Suprapubic skin (tissue), 4 donors: ENCODE data around the gene PCNX2. TPM values are rescaled to one million over a fixed set of nuclear protein-coding genes. Genes with fewer than 3 reads are reported as not detected.

Experiments used
- DNase-seq, 2 donors: peaks; one replicate each; pipeline ENCODE4 v3.0.0-alpha.2; 2019; ENCODE audit warnings: low spot score in 2 of 2
- H3K27ac ChIP-seq: fragments of 200-600 bp; sonication (generic); one replicate; pipeline ENCODE4 v1.5.1; 2019
- H3K27me3 ChIP-seq: fragments of 200-600 bp; sonication (generic); one replicate; pipeline ENCODE4 v1.5.1; 2019
- H3K36me3 ChIP-seq: fragments of 200-600 bp; sonication (generic); one replicate; pipeline ENCODE4 v1.5.1; 2019
- H3K4me1 ChIP-seq: fragments of 200-600 bp; sonication (generic); one replicate; pipeline ENCODE4 v1.5.1; 2019
- H3K4me3 ChIP-seq: fragments of 200-600 bp; sonication (generic); one replicate; pipeline ENCODE4 v1.5.1; 2019; ENCODE audit warnings: mild to moderate bottlenecking
- H3K9me3 ChIP-seq: fragments of 200-600 bp; sonication (generic); one replicate; pipeline ENCODE4 v1.5.1; 2019
- CTCF ChIP-seq, 2 donors: fragments of 200-600 bp in 1 of 2; fragments of 450-650 bp in 1 of 2; sonication (generic) in 1 of 2; IDR thresholded peaks; one replicate each; pipeline ENCODE4 v1.5.1; 2016 to 2019; ENCODE audit warnings: antibody characterized with exemption in 2 of 2, mild to moderate bottlenecking in 1 of 2, moderate library complexity in 1 of 2
- EP300 ChIP-seq: sonication (generic); formaldehyde crosslinking; IDR thresholded peaks from one replicate; pipeline ENCODE4 v1.6.1; 2017; ENCODE audit warnings: antibody characterized with exemption
- POLR2A ChIP-seq, 2 donors: fragments of 450-650 bp; IDR thresholded peaks; one replicate each; pipeline ENCODE4 v1.6.1; 2017; ENCODE audit warnings: antibody characterized with exemption in 2 of 2, mild to moderate bottlenecking in 2 of 2, moderate library complexity in 2 of 2
- POLR2AphosphoS5 ChIP-seq, 3 donors: sonication (generic); formaldehyde crosslinking; IDR thresholded peaks; one replicate each; pipeline ENCODE4 v1.6.1; 2017; ENCODE audit warnings: antibody characterized with exemption in 3 of 3
- WGBS: methylation state at CpG from one replicate; pipeline ENCODE4 v1.1.5; 2018; 5-methylcytosine and 5-hydroxymethylcytosine counted together
- total RNA-seq, 4 donors: library from RNA; depleted of rRNA; stranded (reverse); fragments of >200 nt; gene quantifications; one replicate each; pipeline ENCODE4 v1.1.0, GENCODE V29; 2016

Gene PCNX2
- total RNA-seq, 4 donors from 2014 or later: 8.9 to 21.4 (median 14.3) TPM

- WGBS: 81% methylated on average over 5 of the region's 5 CpGs
- TF ChIP-seq POLR2A (IDR thresholded peaks at IDR 0.05) (no peak), EP300 (no peak), CTCF (IDR thresholded peaks at IDR 0.05) (no peak), POLR2AphosphoS5 (IDR thresholded peaks at IDR 0.05) (no peak)
- Histone ChIP-seq H3K27me3 (no peaks in the 10 kb centered on the region), H3K27ac (no peak overlapping the region), H3K4me3 (no peak overlapping the region), H3K9me3 (no peaks in the 10 kb centered on the region), H3K36me3 (no peaks in the 10 kb centered on the region), H3K4me1 (no peaks in the 10 kb centered on the region)
- DNase-seq: no peak
Observed at GRCh38 chr1:233027046-233027445, 268.5 kb downstream of the PCNX2 start.

- Histone ChIP-seq H3K4me1 (no peaks in the 10 kb centered on the region), H3K36me3 (no peaks in the 10 kb centered on the region), H3K27ac (no peak overlapping the region), H3K27me3 (no peaks in the 10 kb centered on the region), H3K9me3 (no peaks in the 10 kb centered on the region), H3K4me3 (no peak overlapping the region)
- DNase-seq: no peak
- TF ChIP-seq EP300 (no peak), CTCF (IDR thresholded peaks at IDR 0.05) (no peak), POLR2AphosphoS5 (IDR thresholded peaks at IDR 0.05) (no peak), POLR2A (IDR thresholded peaks at IDR 0.05) (no peak)
- 54% methylated on average over 2 of the region's 2 CpGs for WGBS
Observed at GRCh38 chr1:233025567-233025966, 270.0 kb downstream of the PCNX2 start.

GRCh38 chr1:233025157-233025556, 270.4 kb downstream of the PCNX2 start:
- H3K4me1 ChIP-seq: no peaks in the 10 kb centered on the region
- 71% methylated on average over 12 of the region's 12 CpGs for WGBS
- H3K9me3 ChIP-seq: no peaks in the 10 kb centered on the region
- H3K27me3 ChIP-seq: no peaks in the 10 kb centered on the region
- DNase-seq: no peak
- H3K36me3 ChIP-seq: no peaks in the 10 kb centered on the region
- TF ChIP-seq POLR2A (IDR thresholded peaks at IDR 0.05) (no peak), CTCF (IDR thresholded peaks at IDR 0.05) (peak; percentile 12 to 19), EP300 (no peak)
- no peak overlapping the region for H3K27ac ChIP-seq
- no peak overlapping the region for H3K4me3 ChIP-seq

GRCh38 chr1:233024199-233024598, 271.3 kb downstream of the PCNX2 start:
- H3K36me3 ChIP-seq: no peaks in the 10 kb centered on the region
- no peak for TF ChIP-seq POLR2AphosphoS5 (IDR thresholded peaks at IDR 0.05)
- TF ChIP-seq CTCF (IDR thresholded peaks at IDR 0.05): no peak
- no peak for TF ChIP-seq EP300
- TF ChIP-seq POLR2A (IDR thresholded peaks at IDR 0.05): no peak
- H3K9me3 ChIP-seq: no peaks in the 10 kb centered on the region
- no peak overlapping the region for H3K4me3 ChIP-seq
- no peak for DNase-seq
- H3K27ac ChIP-seq: no peak overlapping the region
- H3K27me3 ChIP-seq: no peaks in the 10 kb centered on the region
- H3K4me1 ChIP-seq: no peaks in the 10 kb centered on the region
- 94% methylated on average over 9 of the region's 9 CpGs for WGBS

- Histone ChIP-seq H3K27ac (no peak overlapping the region), H3K4me3 (no peak overlapping the region), H3K27me3 (no peaks in the 10 kb centered on the region), H3K36me3 (no peaks in the 10 kb centered on the region), H3K4me1 (no peaks in the 10 kb centered on the region), H3K9me3 (no peaks in the 10 kb centered on the region)
- TF ChIP-seq POLR2A (IDR thresholded peaks at IDR 0.05) (no peak), EP300 (no peak), POLR2AphosphoS5 (IDR thresholded peaks at IDR 0.05) (no peak), CTCF (IDR thresholded peaks at IDR 0.05) (no peak)
- WGBS: 82% methylated on average over 2 of the region's 2 CpGs
- DNase-seq: no peak
Observed at GRCh38 chr1:233022246-233022645, 273.3 kb downstream of the PCNX2 start.
